GM19395 (cell line): ENCODE results near the gene DNAH14.

Experiments used
- ATAC-seq: cut with Tn5 transposase; IDR thresholded peaks from one replicate; pipeline ENCODE4 v1.9.1; 2021; ENCODE audit warnings: mild to moderate bottlenecking, moderate library complexity; ENCODE audit not compliant: unreplicated experiment

Gene DNAH14

GRCh38 chr1:225445639-225446594, 516.4 kb downstream of the DNAH14 start:
- ATAC-seq: no peak

- ATAC-seq: no peak
Measured at GRCh38 chr1:225446595-225446960, 517.1 kb downstream of the DNAH14 start.

- no peak for ATAC-seq
Measured at GRCh38 chr1:225446981-225447615, 517.6 kb downstream of the DNAH14 start.

- no peak for ATAC-seq
Measured at GRCh38 chr1:225447650-225448089, 518.2 kb downstream of the DNAH14 start.

GRCh38 chr1:225448146-225448805, 518.8 kb downstream of the DNAH14 start:
- ATAC-seq: no peak
